ENCODE measurements around the gene SIDT1. TPM values are rescaled to one million over a fixed set of nuclear protein-coding genes. Genes with fewer than 3 reads are reported as not detected.

SIDT1 gene
- total RNA-seq: 10 to 100 TPM in 1 of 2 donors, 1 to 10 TPM in 1; 1.6 to 14.0 TPM

- no peak within 1 kb of the TSS for H3K27ac ChIP-seq
- H3K4me1 ChIP-seq (ENCODE audit: control insufficient read depth in 1 of 2, low read depth in 2 of 2): peaks cover 2 to 15% of the 10 kb centered on the region in 2 donors
- ATAC-seq (ENCODE audit: insufficient number of reproducible peaks, low FRiP score, low read depth) (no peak), DNase-seq (ENCODE audit: low spot score) (no peak)
- H3K36me3 ChIP-seq: no peaks in the 10 kb centered on the region
- H3K27me3 ChIP-seq (replicated peaks; ENCODE audit: insufficient read depth): no peaks in the 10 kb centered on the region
- no peaks in the 10 kb centered on the region for H3K9me3 ChIP-seq
- no peak for TF ChIP-seq CTCF (IDR thresholded peaks at IDR 0.05)
- H3K4me3 ChIP-seq: peak within 1 kb of the TSS; percentile 76
Measured at GRCh38 chr3:113531826-113532697, at the start of gene SIDT1. Gene SIDT1, plus strand, starts transcription at chr3:113532555. Its CDS starts 467 bp downstream, at chr3:113533022.

- no peak overlapping the region for H3K27ac ChIP-seq
- H3K27me3 ChIP-seq (replicated peaks; ENCODE audit: insufficient read depth): no peaks in the 10 kb centered on the region
- TF ChIP-seq CTCF (IDR thresholded peaks at IDR 0.05): no peak
- no peak for DNase-seq (ENCODE audit: low spot score)
- H3K4me1 ChIP-seq (ENCODE audit: control insufficient read depth in 1 of 2, low read depth in 2 of 2): no peaks in the 10 kb centered on the region
- no peak overlapping the region for H3K4me3 ChIP-seq
- no peaks in the 10 kb centered on the region for H3K9me3 ChIP-seq
- ATAC-seq (ENCODE audit: insufficient number of reproducible peaks, low FRiP score, low read depth): no peak
- H3K36me3 ChIP-seq: peaks cover 5% of the 10 kb centered on the region
Measured at GRCh38 chr3:113485161-113485609, 47.2 kb upstream of the SIDT1 start.

DNA sequence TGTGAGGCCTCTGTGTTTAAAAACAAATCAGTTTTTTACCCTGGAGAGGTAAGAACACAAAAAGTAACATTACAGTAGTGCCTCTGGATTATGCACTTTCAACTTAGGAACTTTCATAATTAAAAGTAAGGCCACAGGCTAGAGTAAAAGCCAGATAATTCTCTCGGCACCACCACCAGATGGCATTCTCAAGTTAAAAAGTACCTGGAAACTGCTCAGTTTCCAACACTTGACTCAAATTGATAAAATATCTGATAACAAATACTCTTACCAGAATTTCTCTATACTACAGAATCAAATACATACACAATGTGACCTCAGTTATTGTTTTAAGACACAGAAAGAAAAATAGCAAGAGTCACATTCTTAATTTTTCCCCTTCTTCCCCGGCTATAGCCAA lies 37.3 kb upstream of the SIDT1 start:
- no peaks in the 10 kb centered on the region for H3K4me1 ChIP-seq (ENCODE audit: control insufficient read depth in 1 of 2, low read depth in 2 of 2)
- TF ChIP-seq CTCF (IDR thresholded peaks at IDR 0.05): no peak
- H3K4me3 ChIP-seq: no peak overlapping the region
- no peak for DNase-seq (ENCODE audit: low spot score)
- H3K36me3 ChIP-seq: peaks cover 5% of the 10 kb centered on the region
- H3K9me3 ChIP-seq: no peaks in the 10 kb centered on the region
- no peak overlapping the region for H3K27ac ChIP-seq
- ATAC-seq (ENCODE audit: insufficient number of reproducible peaks, low FRiP score, low read depth): no peak
- H3K27me3 ChIP-seq (replicated peaks; ENCODE audit: insufficient read depth): no peaks in the 10 kb centered on the region

DNA sequence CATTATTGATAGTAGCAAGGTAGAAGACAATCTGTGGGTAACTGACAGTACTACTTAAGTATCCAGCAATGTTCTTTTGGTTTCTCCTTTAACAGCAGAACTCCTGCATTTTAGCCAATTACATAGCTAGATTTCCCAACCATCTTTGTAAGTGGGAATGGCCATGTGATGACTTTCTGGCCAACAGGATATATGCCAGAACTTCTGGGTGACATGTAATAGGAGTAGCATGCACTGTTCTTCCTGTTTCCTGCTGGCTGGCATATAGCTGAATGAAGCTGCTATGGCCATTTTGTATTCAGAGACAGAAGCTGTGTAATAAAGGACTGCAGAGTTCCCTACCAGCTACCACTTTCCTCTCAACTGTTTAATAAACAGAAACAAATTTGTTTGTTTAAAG lies 35.4 kb upstream of the SIDT1 start:
- Histone ChIP-seq H3K27ac (no peak overlapping the region), H3K9me3 (no peaks in the 10 kb centered on the region), H3K4me3 (no peak overlapping the region), H3K36me3 (peaks cover 3% of the 10 kb centered on the region), H3K4me1 (ENCODE audit: control insufficient read depth in 1 of 2, low read depth in 2 of 2) (no peaks in the 10 kb centered on the region), H3K27me3 (replicated peaks; ENCODE audit: insufficient read depth) (no peaks in the 10 kb centered on the region)
- ATAC-seq (ENCODE audit: insufficient number of reproducible peaks, low FRiP score, low read depth) (no peak), DNase-seq (ENCODE audit: low spot score) (no peak)
- TF ChIP-seq CTCF (IDR thresholded peaks at IDR 0.05): no peak

DNA sequence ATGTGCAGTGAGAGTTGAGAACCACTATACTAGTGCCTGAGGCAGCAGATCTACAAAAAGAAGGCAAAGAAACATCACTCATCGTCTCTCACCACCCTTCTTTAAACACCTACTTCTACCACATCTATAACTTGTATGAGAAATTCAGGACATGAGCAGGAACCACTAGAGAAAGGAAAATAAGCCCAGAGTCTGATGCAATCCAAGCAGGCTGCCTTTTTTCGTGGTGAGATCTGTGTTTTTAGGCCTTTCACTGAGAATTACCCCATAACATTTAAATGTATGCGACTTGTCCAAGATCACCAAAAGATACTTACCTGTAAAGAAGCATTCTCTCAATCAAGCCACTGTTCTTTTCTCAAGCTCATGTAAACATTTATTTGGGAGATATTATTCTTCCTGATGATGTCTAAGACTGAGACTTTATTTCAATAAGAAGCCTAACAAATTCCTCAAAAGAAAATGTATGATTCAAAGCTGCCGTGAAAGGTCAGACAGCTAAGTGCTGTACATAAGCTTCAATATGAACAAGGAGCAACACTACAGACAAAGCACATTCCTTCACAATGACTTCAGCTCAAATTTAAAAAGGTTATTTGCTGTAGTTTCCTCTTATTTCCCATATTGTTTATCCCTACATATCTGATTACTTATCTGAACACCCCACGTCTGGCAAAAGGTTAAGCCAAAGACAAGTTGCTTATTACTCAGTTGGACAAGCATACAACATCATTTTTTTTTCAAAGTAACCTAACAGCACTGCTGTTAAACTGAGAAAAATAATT lies 33.9 kb upstream of the SIDT1 start:
- TF ChIP-seq CTCF (IDR thresholded peaks at IDR 0.05): no peak
- Histone ChIP-seq H3K27me3 (replicated peaks; ENCODE audit: insufficient read depth) (no peaks in the 10 kb centered on the region), H3K9me3 (no peaks in the 10 kb centered on the region), H3K27ac (no peak overlapping the region), H3K36me3 (peaks cover 3% of the 10 kb centered on the region), H3K4me1 (ENCODE audit: control insufficient read depth in 1 of 2, low read depth in 2 of 2) (no peaks in the 10 kb centered on the region), H3K4me3 (no peak overlapping the region)
- DNase-seq (ENCODE audit: low spot score) (no peak), ATAC-seq (ENCODE audit: insufficient number of reproducible peaks, low FRiP score, low read depth) (no peak)
